GM21360 (cell line): ENCODE results near the gene LPGAT1.
"Not testable (repeated sequence)": the region's sequence is repeated elsewhere in the genome, so short reads cannot be mapped to it uniquely, and the experiment has no call there.

Source experiments
- ATAC-seq: cut with Tn5 transposase; IDR thresholded peaks from one replicate; pipeline ENCODE4 v1.9.1; 2021; ENCODE audit warnings: mild to moderate bottlenecking, moderate library complexity; ENCODE audit not compliant: unreplicated experiment

LPGAT1 gene

GRCh38 chr1:211710566-211711314 is 119.8 kb downstream of the LPGAT1 start:
- ATAC-seq, result no peak

DNA sequence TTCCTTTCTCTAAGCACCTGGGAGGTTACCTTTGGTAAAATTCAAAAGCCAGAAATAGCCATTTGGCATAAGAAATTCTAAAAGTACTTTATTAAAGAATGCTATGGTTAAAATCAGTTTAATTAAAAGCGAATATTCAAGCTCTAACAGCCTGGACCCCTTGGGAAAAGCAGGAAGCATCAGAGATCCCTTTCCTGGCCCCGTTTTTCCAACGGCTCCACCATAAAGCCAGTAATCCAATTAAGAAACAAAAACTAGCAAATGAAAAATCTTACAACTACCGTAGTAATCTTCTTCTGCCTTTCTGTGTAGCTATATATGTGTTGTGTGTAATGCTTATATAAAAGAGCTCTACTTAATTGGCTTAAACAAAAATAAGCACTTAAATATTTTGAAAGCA is 121.6 kb downstream of the LPGAT1 start:
- no peak for ATAC-seq

DNA sequence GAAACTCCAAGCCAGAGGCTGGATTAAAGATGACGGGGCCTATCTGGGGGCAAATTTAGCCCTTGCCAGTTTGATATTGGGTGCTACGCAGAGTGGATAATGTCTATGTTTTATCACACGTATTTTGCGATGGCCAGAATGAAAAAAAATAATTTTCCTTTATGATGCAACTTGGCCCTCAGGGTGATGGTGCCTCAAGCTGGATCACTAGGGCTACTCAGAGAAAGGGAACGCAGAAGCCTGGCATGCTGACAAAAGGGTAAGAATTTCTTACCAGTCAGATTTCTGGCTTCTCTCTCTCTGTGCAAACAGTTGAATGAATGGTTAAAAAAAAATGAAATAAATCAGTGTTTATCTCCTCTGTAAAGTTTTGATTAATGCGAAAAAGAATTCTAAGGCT is 122.6 kb downstream of the LPGAT1 start:
- ATAC-seq, result no peak

DNA sequence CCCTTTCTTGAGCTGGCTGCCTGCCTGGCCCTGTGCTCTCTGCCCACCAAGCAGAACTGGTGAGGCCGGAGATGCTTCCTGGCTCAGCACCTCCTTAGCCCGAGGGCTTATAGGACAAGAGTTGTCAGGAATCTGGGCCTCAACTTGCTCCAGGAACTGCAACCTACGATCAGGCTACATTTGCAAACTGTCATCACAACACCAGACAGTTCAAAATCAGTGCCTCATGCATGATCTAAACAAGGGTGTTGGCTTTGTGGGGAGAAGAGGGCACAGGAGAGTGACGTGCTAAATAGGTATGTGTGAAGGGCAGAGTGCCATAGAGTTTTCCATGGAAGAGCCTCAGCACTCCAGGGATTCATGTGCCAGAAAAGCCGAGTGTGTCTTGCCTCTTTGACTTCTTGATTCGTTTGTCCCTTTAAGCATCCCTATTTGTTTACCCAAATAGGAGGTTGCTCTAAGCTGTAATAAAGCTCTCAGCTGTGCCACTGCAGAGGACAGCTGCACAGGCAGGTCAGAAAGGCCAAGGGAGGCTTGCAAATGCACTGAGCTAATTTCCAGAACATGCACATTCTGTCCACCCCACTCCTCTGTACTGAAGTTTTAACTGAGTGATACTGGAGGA is 125.0 kb downstream of the LPGAT1 start:
- no peak for ATAC-seq

- ATAC-seq, result no peak
Measured at GRCh38 chr1:211704543-211704942, 126.0 kb downstream of the LPGAT1 start.

- no peak for ATAC-seq
Measured at GRCh38 chr1:211703812-211704537, 126.6 kb downstream of the LPGAT1 start.

DNA sequence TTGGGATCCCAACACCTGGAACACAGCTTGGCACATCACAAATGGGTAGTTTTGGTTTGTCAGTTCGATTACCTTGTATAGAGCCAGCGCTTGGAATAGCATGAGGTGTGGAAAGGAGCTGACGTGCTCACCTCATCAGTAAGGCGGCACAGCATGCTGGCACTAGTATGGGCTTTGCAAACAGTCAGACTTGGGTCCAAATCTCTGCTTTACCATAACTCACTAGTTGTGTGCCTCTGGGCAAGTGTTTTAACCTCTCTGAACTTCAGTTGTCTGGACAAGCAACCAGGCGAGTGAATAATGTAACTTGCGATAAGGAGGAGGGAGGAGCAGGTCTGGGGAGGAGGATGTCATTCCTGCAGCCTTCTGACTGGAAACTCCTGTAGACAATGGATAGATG is 128.8 kb downstream of the LPGAT1 start:
- no peak for ATAC-seq

GRCh38 chr1:211699059-211699458 is 131.5 kb downstream of the LPGAT1 start:
- ATAC-seq, result no peak

GRCh38 chr1:211698161-211699026 is 132.2 kb downstream of the LPGAT1 start:
- peak; percentile 61 for ATAC-seq

- peak; percentile 75 for ATAC-seq
Measured at GRCh38 chr1:211697356-211697755, 133.2 kb downstream of the LPGAT1 start.

DNA sequence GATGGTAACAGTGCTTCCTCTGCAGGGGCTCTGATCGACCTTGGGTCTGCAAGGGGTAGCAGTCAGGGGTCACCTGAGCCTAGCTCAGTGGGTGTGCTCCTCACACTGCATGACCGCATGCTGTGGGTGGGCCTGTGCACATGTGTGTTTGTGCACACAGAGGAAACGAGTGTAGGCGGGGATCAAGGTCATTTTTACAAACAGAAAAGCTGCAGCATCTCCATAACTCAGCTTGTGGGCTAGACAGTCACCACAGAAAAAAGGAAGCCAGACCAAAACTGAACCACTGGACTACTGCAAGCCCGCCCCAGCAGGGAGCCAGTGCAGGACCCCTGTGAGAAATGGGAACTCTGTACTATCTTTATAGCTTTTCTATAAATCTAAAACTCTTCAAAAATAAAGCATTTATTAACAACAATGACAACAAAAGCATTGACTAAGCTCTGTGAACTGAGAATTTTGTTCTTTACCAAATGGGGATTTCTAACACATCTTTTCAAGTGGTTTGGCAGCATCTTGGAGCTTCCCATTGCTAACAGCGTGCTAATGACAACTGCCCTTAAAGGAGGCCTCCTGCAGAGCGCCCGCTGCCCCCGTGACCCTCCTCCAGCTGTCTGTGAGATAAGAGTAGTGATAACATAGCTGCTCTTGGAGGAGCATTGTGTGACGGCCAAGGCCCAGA is 135.3 kb downstream of the LPGAT1 start:
- peak; percentile 48 for ATAC-seq

DNA sequence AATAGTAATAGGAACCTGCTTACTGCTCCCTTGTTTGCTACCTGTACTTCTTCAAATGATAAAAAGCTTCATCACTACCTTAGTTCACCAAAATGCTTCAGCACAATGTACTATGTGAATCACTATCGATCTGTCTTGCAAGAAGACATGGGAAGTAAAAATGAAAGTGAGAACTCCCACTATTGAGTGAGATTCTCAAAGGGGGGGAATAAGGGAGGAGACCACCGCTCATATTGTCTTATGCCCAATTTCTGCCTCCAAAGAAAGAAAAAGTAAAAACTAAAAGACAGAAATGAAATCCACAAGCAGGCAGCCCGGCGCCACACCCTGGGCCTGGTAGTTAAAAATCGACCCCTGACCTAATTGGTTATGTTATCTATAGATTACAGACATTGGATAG is 136.7 kb downstream of the LPGAT1 start:
- ATAC-seq, result not testable (repeated sequence)
